K562 (cell line): ENCODE results near the gene MSH4. TPM values are rescaled to one million over a fixed set of nuclear protein-coding genes. Genes with fewer than 3 reads are reported as not detected.

Experiments
- ASH1L ChIP-seq: fragments of 450-650 bp; IDR thresholded peaks from 2 replicates; pipeline ENCODE4 v1.6.1; 2018; ENCODE audit warnings: borderline replicate concordance, mild to moderate bottlenecking, low read depth; ENCODE audit not compliant: partially characterized antibody
- E2F5 ChIP-seq: sonication (generic); formaldehyde crosslinking; IDR thresholded peaks from 2 replicates; pipeline ENCODE4 v1.8.0; 2022; ENCODE audit warnings: mild to moderate bottlenecking, missing genetic modification reagents
- FOXK1 ChIP-seq: sonication (generic); formaldehyde crosslinking; IDR thresholded peaks from 2 replicates; pipeline ENCODE4 v1.8.0; 2022; ENCODE audit warnings: missing genetic modification reagents, mild to moderate bottlenecking, borderline replicate concordance
- HDAC6 ChIP-seq: IDR thresholded peaks from 2 replicates; pipeline ENCODE4 v1.6.1; 2012; ENCODE audit warnings: low read depth, mild to moderate bottlenecking, control low read depth, inconsistent platforms, low read length, moderate library complexity
- JUN ChIP-seq, 2 experiments: sonication (generic) in 1 of 2; formaldehyde crosslinking in 1 of 2; IDR thresholded peaks; 2 replicates each; pipeline versions ENCODE4 v1.6.1 to v1.8.0; 2012 to 2022; ENCODE audit warnings: borderline replicate concordance in 2 of 2, mild to moderate bottlenecking in 2 of 2, improper control_type of control experiment in 1 of 2, low read depth in 1 of 2, low read length in 1 of 2, missing genetic modification reagents in 1 of 2
- KAT8 ChIP-seq: fragments of 450-650 bp; IDR thresholded peaks from 2 replicates; pipeline ENCODE4 v1.6.1; 2016; ENCODE audit warnings: low read depth, mild to moderate bottlenecking
- KDM4B ChIP-seq, 2 experiments: fragments of 450-650 bp in 1 of 2; sonication (generic) in 1 of 2; IDR thresholded peaks; 2 replicates each; pipeline ENCODE4 v1.6.1; 2016 to 2017; ENCODE audit warnings: borderline replicate concordance in 2 of 2, antibody characterized with exemption in 1 of 2, low read depth in 1 of 2, mild to moderate bottlenecking in 1 of 2
- MTA1 ChIP-seq: fragments of 450-650 bp; IDR thresholded peaks from 2 replicates; pipeline ENCODE4 v1.6.1; 2017; ENCODE audit warnings: borderline replicate concordance
- PHF20 ChIP-seq: fragments of 450-650 bp; IDR thresholded peaks from 2 replicates; pipeline ENCODE4 v1.6.1; 2018; ENCODE audit not compliant: partially characterized antibody
- PPARD ChIP-seq: fragments of 250-450 bp; sonication (Bioruptor Pico); IDR thresholded peaks from 2 replicates; pipeline ENCODE4 v1.8.0; 2022; ENCODE audit warnings: inconsistent platforms, mild to moderate bottlenecking, moderate library complexity
- PRPF4 ChIP-seq: fragments of 200-400 bp; formaldehyde crosslinking; IDR thresholded peaks from one replicate; pipeline ENCODE4 v1.6.1; 2017; ENCODE audit warnings: low read length, low read depth, mild to moderate bottlenecking; ENCODE audit not compliant: insufficient read depth, poor library complexity, severe bottlenecking
- PURB ChIP-seq: sonication (generic); formaldehyde crosslinking; IDR thresholded peaks from 2 replicates; pipeline ENCODE4 v1.9.0; 2021; ENCODE audit warnings: low read depth, mild to moderate bottlenecking, missing genetic modification reagents
- SAFB ChIP-seq: fragments of 200-400 bp; formaldehyde crosslinking; IDR thresholded peaks from 2 replicates; pipeline ENCODE4 v1.6.1; 2017; ENCODE audit warnings: low read depth, low read length, borderline replicate concordance
- YY1 ChIP-seq, 3 experiments: IDR thresholded peaks; 2 replicates each; pipeline ENCODE4 v1.6.1; 2011; ENCODE audit warnings: low read length in 2 of 3, mild to moderate bottlenecking in 2 of 3, moderate library complexity in 2 of 3, borderline replicate concordance in 1 of 3, control low read depth in 1 of 3, low read depth in 1 of 3; ENCODE audit not compliant: insufficient read depth in 3 of 3, insufficient replicate concordance in 2 of 3, control insufficient read depth in 1 of 3, insufficient read length in 1 of 3; ENCODE audit errors: extremely low read depth in 1 of 3
- ZBTB17 ChIP-seq: fragments of 450-650 bp; formaldehyde crosslinking; IDR thresholded peaks from 2 replicates; pipeline ENCODE4 v1.4.0; 2020; ENCODE audit warnings: mild to moderate bottlenecking
- ZNF274 ChIP-seq: IDR thresholded peaks from 2 replicates; pipeline ENCODE4 v1.6.1; 2011; ENCODE audit warnings: low read depth, mild to moderate bottlenecking, low read length, moderate library complexity, borderline replicate concordance
- ZNF311 ChIP-seq: fragments of 250-450 bp; sonication (Bioruptor Pico); IDR thresholded peaks from 2 replicates; pipeline ENCODE4 v1.4.0; 2020; ENCODE audit warnings: mild to moderate bottlenecking, moderate library complexity
- ZNF609 ChIP-seq: sonication (generic); formaldehyde crosslinking; IDR thresholded peaks from 2 replicates; pipeline ENCODE4 v1.8.1; 2023; ENCODE audit warnings: missing genetic modification reagents, mild to moderate bottlenecking, borderline replicate concordance
- ZNF75A ChIP-seq: fragments of 450-650 bp; formaldehyde crosslinking; IDR thresholded peaks from 2 replicates; pipeline ENCODE4 v1.4.0; 2020; ENCODE audit warnings: mild to moderate bottlenecking
- polyA plus RNA-seq, 8 experiments: library from polyadenylated mRNA; depleted of rRNA in 4 of 8; stranded (reverse) in 5 of 8; unstranded in 3 of 8; fragments of >200 nt; fragmentation: Nextera tagmentation in 2 of 8; fragmentation: Illumina TruSeq in 1 of 8; extraction: Ambion mirVana in 2 of 8; extraction: Trizol in 1 of 8; gene quantifications; 2 replicates each; pipeline versions ENCODE4 v1.2.1 to v1.2.3, GENCODE V29; 2011 to 2014; ENCODE audit warnings: inconsistent platforms in 1 of 8, missing spikeins in 1 of 8
- total RNA-seq, 7 experiments: library from RNA; depleted of rRNA in 6 of 7; stranded (reverse); fragments of >200 nt in 6 of 7; fragmentation: Illumina TruSeq in 2 of 7; extraction: Trizol in 2 of 7; gene quantifications; 2 replicates each; pipeline versions ENCODE4 v1.2.1 to v1.2.3, GENCODE V29; 2011 to 2021; ENCODE audit warnings: low replicate concordance in 1 of 7

The MSH4 gene
- total and polyA plus RNA-seq, 9 of the 15 experiments (the other 6 are each of a cell fraction or from before 2014, with no cell fraction given) = 0.04 to 0.18 (median 0.12) TPM; not detected in 4

DNA sequence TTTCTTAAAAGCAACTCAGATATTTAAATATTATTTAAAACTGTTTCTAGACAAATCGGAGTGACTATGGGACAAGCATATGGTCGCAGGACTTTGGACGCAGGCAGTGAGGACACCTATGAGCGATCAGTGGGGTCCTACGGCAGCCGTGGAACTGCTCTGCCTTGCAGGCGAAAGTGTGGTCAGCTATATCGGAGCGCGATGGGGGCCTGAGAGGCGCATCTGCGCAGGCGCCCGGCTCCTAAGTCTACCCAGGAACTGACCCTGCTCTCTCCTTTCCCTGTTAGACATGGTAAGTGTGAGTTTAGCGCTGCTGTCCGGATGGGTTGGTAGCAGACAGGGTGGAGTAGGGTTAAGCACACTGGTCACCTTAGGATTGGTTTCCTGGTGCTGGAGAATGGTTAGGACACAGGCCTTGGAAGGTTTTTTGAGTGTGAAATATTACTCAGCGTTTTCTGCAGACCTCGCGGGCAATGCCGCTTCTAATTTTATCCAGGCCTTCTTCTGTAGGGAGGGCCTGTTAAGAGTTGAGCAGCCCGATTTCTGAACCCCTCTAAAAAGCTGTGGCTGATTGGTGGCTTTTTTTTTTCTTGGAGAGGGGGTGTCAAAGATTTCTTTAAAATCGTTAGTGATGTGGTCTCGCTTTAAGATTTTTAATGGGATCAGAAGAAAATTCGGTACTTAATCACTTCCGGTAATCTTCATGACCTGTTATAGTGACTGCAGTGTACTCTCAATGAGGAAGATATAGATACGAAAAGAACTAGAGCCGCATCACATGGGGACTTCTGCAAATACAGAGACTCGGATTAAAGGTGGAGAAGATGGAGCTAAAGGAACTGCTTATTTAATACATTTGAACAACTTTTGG lies 10.5 kb upstream of the MSH4 start, which contains the start of gene RABGGTB (continued):
- TF ChIP-seq YY1 (IDR thresholded peaks at IDR 0.05; ENCODE audit: borderline replicate concordance in 1 of 3, control insufficient read depth in 1 of 3, extremely low read depth in 1 of 3, insufficient read depth in 3 of 3, insufficient read length in 1 of 3, insufficient replicate concordance in 2 of 3, low read depth in 1 of 3, low read length in 2 of 3) = peak in 2 of 3 experiments; percentile 34 to 75
- no peak for TF ChIP-seq PPARD (CRISPR knock-in tag)
- no peak for TF ChIP-seq KAT8
- no peak for TF ChIP-seq ZNF274
- TF ChIP-seq MTA1 = no peak
- TF ChIP-seq ZNF609 = no peak
- TF ChIP-seq JUN (IDR thresholded peaks at IDR 0.05; ENCODE audit: borderline replicate concordance, low read depth, low read length) = peak; percentile 63; the same call in 1 of the 2 replicates
- no peak for TF ChIP-seq JUN (CRISPR knock-in tag; IDR thresholded peaks at IDR 0.05; ENCODE audit: borderline replicate concordance)
- no peak for TF ChIP-seq HDAC6
- no peak; the same call in 1 of the 2 replicates for TF ChIP-seq E2F5
- TF ChIP-seq ZNF311 (CRISPR knock-in tag) = no peak
- TF ChIP-seq PHF20 = peak; percentile 49
- TF ChIP-seq PURB = no peak
- TF ChIP-seq ZNF75A (CRISPR knock-in tag) = no peak
- no peak for TF ChIP-seq ZBTB17 (CRISPR knock-in tag)
- no peak for TF ChIP-seq KDM4B (IDR thresholded peaks at IDR 0.05; ENCODE audit: borderline replicate concordance in 2 of 2, low read depth in 1 of 2)
- no peak for TF ChIP-seq PRPF4
- peak; percentile 53 for TF ChIP-seq ASH1L
- TF ChIP-seq FOXK1 (CRISPR knock-in tag) = no peak
- TF ChIP-seq SAFB = no peak
